ENCODE results near the gene NKAIN4. TPM values are rescaled to one million over a fixed set of nuclear protein-coding genes. Genes with fewer than 3 reads are reported as not detected.
"Not testable (repeated sequence)": the region's sequence is repeated elsewhere in the genome, so short reads cannot be mapped to it uniquely, and the experiment has no call there.

Gene NKAIN4
- total RNA-seq, 1 experiment from 2014 or later: not detected

DNA sequence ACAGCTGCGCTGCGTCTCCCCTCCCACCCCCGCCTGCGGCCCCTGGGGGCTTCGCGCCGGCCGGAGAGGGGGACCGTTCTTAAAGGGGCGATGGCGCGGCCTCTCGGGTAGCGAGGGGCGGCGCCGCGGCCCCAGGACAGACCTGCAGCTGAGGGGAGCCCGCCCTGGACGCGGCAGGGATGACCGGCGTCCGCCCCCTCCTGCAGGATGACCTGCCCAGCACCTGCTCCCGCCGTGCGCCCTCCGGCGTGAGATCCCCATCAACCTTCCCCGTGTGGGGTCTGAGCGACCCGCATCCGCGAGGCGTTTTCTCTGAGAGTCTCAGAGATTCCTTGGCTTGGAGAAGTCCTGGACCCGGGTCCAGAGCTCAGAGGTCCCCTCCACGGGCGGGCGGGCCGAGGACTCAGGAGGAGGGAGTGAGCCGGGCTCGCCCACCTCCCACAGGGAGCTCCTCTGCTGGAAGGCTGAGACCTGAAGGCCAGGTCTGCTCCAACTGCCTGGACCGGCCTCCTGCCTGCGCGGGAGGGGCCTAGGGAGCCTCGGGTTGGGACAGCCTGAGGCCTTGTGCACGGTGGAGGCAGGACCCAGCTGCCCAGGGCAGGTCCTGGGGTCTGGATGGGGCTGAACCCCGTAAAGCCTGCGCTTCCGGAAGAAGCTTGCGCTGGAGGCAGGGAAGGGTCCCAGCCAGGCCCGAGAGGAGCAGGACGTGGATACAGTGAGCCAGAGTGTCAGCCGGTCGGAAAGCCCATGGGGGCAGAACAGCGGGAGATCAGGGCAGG lies 532 bp upstream of the NKAIN4 start:
- peaks cover 37% of the 10 kb centered on the region for H3K27me3 ChIP-seq
- no peak overlapping the region for H3K4me3 ChIP-seq
- H3K9me3 ChIP-seq: no peaks in the 10 kb centered on the region
- H3K36me3 ChIP-seq: no peaks in the 10 kb centered on the region
- no peak for DNase-seq

DNA sequence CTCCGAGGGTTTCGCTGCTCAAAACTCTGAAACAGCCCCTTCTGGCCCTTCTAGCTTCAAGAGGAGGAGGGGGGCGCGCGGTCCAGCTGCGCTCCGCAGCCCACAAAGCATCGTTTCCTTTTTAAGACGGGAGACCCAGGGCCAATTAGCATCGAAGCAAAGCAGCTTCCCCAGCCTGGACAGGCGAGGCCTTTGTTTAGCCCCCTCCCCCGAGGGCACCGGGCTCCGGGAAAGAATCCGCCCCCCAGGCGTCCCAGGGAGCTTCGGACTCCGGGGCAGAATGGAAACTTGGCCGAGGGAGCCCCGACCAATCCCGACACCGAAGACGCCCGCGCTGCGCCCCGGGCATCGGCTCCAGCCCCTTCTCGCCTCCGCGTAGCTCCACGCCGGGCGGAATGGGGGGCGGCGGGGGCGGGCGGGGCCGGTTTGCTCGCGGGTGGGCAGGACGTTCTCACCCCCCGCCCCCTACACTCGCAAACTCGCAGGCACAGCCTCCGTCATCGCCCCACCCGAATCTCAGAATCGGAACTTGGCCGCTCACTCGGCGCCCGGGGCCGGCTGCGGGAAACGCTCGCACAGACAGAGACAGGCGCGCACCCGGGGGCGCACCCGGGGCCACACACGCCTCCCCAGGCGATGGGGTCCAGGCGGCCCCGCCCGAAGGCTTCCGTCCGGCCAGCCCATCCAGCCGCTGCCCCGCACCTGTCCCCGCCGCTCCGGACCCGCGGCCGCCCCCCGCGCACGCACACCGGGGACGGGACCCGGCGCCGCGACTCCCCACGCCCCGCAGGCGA lies 628 bp downstream of the NKAIN4 start:
- no peaks in the 10 kb centered on the region for H3K36me3 ChIP-seq
- no peak for DNase-seq
- H3K4me3 ChIP-seq: no peak overlapping the region
- H3K9me3 ChIP-seq: no peaks in the 10 kb centered on the region
- peaks cover 37% of the 10 kb centered on the region for H3K27me3 ChIP-seq

DNA sequence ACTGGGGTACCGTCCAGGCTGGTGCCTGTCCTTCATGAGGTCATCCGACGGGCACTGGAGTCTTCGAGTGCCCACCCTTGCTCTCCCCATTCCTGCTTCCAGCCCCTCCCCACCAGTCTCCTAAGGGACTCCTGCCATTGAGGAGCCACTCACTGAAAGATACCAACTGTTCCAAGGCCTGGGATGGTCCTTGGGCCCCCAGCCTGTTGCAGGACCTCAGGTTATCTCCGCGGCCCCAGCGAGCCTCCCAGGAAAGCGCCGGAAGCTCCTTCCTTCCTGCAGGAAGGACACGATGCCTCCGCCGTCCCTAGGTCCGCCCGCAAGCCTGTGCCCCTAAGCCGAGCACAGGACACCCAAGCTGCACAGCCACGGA lies 1.2 kb downstream of the NKAIN4 start:
- no peaks in the 10 kb centered on the region for H3K36me3 ChIP-seq
- no peaks in the 10 kb centered on the region for H3K9me3 ChIP-seq
- no peak overlapping the region for H3K4me3 ChIP-seq
- peaks cover 37% of the 10 kb centered on the region for H3K27me3 ChIP-seq
- DNase-seq: no peak

DNA sequence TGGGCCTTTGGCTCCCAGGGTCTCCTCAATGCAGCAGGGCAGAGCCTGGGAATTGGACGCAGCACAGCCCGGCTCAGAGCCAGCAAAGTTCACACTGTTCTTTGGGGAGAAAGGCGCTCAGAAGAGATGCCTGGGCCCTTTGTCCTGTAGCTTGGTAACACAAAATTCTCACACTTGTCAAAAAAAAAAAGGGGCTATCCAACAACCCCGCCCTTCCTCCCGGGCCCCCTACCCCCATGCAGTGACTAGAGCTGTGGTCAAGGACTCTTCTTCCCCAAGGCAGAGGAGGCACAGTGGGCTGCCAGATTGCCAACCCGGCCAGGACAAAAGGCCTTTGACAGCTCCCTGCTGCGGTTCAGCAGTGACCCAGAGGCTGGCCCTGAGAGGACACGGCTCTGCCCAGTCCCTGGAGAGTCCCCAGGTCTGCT lies 2.0 kb downstream of the NKAIN4 start:
- Histone ChIP-seq H3K4me3 (no peak overlapping the region), H3K9me3 (no peaks in the 10 kb centered on the region), H3K36me3 (no peaks in the 10 kb centered on the region), H3K27me3 (peaks cover 37% of the 10 kb centered on the region)
- no peak for DNase-seq

DNA sequence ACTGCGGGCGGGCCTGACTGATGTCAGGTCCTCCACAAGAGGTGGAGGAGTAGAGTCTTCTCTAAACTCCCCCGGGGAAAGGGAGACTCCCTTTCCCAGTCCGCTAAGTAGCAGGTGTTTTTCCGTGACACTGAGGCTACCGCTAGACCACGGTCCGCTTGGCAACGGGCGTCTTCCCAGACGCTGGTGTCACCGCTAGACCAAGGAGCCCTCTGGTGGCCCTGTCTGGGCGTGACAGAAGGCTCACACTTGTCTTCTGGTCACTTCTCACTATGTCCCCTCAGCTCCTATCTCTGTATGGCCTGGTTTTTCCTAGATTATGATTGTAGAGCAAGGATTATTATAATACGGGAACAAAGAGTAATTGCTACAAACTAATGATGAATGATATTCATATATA lies 2.9 kb downstream of the NKAIN4 start:
- not testable (repeated sequence) for DNase-seq, H3K9me3 ChIP-seq, H3K36me3 ChIP-seq, H3K4me3 ChIP-seq
- peaks cover 33% of the 10 kb centered on the region for H3K27me3 ChIP-seq

DNA sequence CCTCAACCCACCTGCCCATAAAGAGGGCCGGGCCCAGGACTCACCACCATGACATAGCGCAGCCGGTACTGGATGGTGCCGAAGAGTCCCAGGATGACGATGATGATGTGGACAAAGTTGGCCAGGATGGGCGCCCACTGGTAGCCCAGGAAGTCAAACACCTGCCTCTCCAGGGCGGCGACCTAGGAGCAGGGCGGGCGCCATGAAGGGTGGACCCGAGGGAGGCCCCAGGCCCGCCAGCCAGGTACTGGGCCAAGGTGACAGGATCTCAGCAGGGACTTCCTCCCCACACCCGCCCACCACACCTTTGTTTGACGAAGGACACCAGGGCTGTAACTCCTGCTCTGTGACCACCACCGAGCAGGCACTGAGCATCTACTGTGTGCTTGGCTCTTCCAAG lies 4.4 kb downstream of the NKAIN4 start:
- no peaks in the 10 kb centered on the region for H3K36me3 ChIP-seq
- H3K4me3 ChIP-seq: no peak overlapping the region
- no peak for DNase-seq
- peaks cover 18% of the 10 kb centered on the region for H3K27me3 ChIP-seq
- H3K9me3 ChIP-seq: no peaks in the 10 kb centered on the region

DNA sequence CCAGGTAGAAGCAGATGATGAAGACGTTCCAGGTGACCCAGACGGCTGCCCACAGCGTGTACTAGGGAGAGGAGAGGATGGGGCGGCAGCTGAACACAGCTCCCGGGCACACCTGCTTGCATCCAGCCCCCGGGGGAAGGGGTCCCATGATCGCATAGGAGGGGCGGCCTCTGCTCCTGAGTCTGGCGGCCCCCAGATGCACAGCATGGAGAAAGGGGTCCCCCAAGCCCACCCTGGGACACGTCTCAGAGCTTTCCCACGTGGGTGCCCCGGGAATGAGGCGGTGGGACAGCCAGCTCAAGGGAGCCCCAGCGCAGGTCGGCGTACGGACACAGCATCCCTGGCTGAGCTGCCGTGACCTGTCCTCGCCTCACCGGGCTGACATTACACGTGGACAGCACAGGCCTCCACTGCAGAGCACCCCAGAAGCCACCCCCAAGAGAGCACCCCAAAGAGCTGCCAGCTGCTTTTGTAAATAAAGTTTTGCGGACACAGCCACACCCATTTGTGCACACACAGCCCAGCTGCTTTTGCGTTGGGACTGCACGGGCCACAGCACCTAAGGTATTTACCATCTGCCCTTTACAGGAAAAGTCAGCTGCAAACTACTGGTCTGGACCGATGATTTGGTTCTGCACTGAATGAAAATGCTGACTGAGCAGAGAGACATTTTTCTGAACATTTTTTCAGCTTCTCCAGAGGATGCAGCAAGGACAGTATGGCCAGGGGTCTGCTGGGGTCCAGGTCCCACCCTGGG lies 5.2 kb downstream of the NKAIN4 start:
- Histone ChIP-seq H3K4me3 (no peak overlapping the region), H3K27me3 (peaks cover 12% of the 10 kb centered on the region), H3K9me3 (no peaks in the 10 kb centered on the region), H3K36me3 (no peaks in the 10 kb centered on the region)
- DNase-seq: no peak

DNA sequence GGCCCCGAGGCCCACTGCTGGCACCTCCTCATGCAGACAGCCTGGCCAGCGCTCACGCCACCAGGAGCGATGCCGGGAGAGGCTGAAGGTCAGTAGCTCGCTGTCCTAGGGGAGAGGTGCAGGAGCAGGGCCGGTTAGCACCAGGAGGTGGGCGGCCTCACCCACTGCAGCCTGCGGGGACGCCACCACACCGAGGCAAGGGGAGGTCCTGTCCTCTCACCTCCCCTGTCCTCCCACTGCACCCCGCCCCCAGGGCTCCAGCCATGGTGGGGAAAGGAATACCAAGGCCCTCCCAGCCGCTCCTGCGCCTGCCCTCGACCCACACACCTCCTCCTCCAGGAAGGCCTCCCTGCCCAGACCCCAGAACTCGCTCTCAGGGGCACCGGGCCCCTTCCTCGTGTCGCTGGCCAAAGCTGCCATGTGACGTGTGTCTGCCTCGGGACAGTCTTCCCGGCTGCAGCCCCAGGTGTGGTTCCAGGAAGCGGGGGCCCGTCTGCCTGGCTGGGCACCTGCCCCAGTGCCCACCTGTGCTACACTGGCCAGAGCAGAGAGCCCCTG lies 6.5 kb downstream of the NKAIN4 start:
- no peak for DNase-seq
- H3K9me3 ChIP-seq: no peaks in the 10 kb centered on the region

DNA sequence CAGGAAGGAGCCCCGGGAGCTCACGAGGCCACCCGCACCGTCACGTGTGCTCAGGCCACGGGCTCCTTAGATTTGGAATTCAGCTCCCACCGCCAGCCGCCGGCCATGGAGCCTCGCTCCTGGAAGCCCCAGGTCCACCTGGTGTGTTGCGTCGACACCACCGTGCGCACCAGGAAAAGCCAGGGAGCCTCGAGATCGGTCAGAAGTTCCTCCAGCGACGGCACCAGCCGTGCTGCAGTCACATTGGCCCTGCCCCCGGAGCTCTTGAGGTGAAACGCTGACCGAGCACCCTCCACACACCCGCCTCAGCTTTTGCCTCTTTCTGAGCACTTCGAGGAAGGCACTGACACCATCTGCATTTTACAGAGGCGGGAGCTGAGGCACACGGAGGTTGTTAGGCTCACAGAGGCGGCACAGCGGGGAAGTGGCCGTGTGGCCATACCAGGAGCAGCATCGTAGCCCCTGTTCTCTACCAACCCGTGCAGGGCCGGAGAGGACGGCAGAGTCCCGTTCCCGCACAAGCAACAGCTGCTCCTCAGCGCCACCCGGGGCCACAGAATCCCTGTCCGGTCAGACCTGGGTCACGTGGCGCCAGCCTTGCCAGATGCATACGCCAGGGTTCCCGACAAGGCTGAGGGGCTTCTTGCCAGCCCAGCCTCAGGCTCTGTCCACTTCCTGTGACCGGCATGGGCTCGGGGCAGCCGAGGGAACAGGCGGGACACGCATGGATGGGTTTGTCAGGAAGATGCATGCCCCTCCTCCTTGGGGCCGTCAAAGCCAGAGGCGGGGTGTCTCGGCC lies 7.6 kb downstream of the NKAIN4 start:
- Histone ChIP-seq H3K4me3 (no peak overlapping the region), H3K27me3 (no peaks in the 10 kb centered on the region)
- DNase-seq: no peak

More for the DNA sequence above, 6.5 kb downstream of the NKAIN4 start:
- Histone ChIP-seq H3K27me3 (peaks cover 4% of the 10 kb centered on the region), H3K4me3 (no peak overlapping the region), H3K36me3 (no peaks in the 10 kb centered on the region)

DNA sequence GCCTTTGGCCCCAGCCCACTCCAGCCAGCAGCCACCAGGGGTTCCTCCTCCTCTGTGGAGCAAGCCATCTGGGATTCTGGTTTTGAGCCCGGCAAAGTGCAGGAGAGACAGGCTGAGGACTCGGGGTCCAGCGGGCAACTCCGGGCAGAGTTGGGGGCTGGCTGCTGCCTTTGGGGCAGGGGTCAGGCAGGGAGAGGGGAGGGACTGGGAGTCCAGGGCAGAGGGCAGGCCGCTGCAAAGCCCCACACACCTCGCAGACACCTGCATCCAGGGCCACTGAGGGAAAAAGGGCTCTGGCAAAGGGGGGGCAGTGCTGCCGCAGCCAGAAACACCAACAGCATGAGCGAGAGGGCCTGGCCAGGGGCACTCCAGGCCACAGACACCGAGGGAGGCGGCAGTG lies 9.8 kb downstream of the NKAIN4 start:
- Histone ChIP-seq H3K36me3 (no peaks in the 10 kb centered on the region), H3K9me3 (no peaks in the 10 kb centered on the region), H3K27me3 (no peaks in the 10 kb centered on the region), H3K4me3 (no peak overlapping the region)
- no peak for DNase-seq

More for the DNA sequence above, 7.6 kb downstream of the NKAIN4 start:
- Histone ChIP-seq H3K9me3 (no peaks in the 10 kb centered on the region), H3K36me3 (no peaks in the 10 kb centered on the region)

DNA sequence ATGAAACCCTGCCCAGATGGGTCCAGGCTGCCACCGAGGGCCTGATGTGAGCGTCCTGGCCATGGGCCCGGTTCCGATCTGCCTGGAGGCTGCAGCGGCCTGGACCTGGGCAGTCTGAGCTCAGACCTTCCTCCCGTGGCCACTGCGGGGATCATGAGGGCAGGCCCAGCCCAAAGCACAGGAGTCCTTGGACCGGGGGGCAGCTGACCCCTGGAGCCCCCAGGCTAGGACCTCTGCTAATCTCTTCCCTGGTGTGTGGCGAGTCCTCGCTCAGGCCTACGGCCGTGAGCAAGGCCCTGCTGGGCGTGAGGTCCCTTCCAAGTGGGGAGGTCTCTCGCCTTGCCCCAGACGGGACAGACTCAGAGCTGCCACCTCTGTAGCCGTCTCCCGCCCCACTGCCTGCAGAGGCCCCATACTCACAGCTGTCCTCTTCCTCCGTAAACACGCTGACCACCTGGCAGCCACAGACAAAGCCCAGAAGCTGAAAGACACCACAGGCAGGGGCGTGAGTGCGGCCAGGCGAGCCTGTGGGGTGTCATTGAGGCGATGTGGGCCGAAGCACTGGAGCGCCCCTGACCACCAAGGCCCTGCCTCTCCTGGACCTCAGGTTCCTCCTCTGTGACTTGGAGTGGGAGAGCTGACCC lies 10.5 kb downstream of the NKAIN4 start:
- DNase-seq: no peak
- no peaks in the 10 kb centered on the region for H3K27me3 ChIP-seq
- H3K9me3 ChIP-seq: no peaks in the 10 kb centered on the region
- no peak overlapping the region for H3K4me3 ChIP-seq
- no peaks in the 10 kb centered on the region for H3K36me3 ChIP-seq

DNA sequence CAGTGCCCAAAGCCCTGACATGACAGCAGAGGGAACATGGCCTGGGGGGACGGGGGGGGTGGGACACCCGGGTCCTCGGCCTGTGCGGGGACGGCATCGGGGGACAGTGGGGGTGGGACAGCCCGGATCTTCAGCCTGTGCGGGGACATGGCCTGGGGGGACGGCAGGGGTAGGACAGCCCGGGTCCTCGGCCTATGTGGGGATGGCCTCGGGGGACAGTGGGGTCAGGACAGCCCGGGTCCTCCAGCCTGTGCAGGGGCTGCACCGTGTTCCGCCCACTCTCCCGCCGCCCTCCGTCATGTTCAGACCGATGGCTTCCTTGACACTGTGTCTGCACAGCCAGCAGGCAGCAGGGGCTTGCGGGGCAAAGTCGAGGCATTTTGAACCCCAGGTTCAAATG lies 11.5 kb downstream of the NKAIN4 start:
- H3K27me3 ChIP-seq: no peaks in the 10 kb centered on the region
- no peaks in the 10 kb centered on the region for H3K9me3 ChIP-seq
- DNase-seq: no peak
- H3K4me3 ChIP-seq: no peak overlapping the region
- no peaks in the 10 kb centered on the region for H3K36me3 ChIP-seq

DNA sequence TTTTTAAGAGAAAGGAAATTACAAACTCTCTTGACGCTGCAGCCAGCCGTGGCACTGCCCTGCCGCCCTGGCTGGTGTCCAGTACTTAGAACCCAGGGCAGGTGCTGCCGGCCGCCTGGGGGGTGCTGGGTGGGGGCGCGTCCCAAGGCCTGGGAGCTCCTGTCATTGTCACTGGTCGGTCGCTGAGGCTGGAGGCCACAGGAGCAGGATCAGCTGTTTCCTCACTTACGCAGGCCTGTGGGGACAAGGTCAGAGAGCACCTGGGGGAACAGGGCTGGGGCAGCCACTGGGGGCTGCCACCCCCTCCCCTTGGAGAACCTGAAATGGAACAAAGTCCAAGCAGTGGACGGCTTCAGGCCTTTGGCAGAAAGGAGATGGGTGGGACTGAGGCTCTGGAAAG lies 13.0 kb downstream of the NKAIN4 start:
- Histone ChIP-seq H3K4me3 (no peak overlapping the region), H3K27me3 (no peaks in the 10 kb centered on the region), H3K36me3 (no peaks in the 10 kb centered on the region), H3K9me3 (no peaks in the 10 kb centered on the region)
- DNase-seq: no peak

DNA sequence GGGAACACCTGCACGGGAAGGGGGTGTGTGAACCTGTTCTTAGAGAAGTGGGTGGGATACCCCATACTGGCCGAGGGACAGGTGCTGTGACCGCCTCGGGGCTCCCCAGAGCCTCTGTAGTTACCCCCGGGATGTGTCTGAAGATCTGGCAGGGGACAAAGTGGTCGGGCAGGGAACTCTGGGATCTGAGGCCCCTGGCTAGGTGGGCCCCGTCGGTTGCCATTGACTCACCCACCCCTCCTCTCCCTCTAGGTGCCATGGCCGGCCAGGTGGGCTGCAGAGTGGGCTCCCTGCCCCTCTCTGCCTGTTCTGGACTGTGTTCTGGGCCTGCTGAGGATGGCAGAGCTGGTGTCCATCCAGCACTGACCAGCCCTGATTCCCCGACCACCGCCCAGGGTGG lies 14.3 kb downstream of the NKAIN4 start:
- H3K4me3 ChIP-seq: no peak overlapping the region
- no peaks in the 10 kb centered on the region for H3K36me3 ChIP-seq
- DNase-seq: no peak
- no peaks in the 10 kb centered on the region for H3K9me3 ChIP-seq
- no peaks in the 10 kb centered on the region for H3K27me3 ChIP-seq

DNA sequence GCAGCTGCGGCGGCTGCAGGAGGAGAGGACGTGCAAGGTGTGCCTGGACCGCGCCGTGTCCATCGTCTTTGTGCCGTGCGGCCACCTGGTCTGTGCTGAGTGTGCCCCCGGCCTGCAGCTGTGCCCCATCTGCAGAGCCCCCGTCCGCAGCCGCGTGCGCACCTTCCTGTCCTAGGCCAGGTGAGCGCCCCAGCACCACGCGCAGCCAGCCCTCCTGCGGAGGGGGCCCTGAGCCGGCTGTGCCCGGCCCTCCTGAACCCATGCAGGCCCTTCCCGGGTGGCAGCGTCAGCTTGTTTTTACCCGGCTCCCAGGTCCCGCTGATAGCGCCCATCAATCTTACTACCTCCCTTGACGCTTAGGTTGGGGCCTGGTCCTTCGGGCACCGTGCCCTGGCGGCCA lies 14.8 kb downstream of the NKAIN4 start:
- no peaks in the 10 kb centered on the region for H3K27me3 ChIP-seq
- no peak for DNase-seq
- H3K9me3 ChIP-seq: no peaks in the 10 kb centered on the region
- no peaks in the 10 kb centered on the region for H3K36me3 ChIP-seq
- H3K4me3 ChIP-seq: no peak overlapping the region

Measured in MG63 (cell line).